Bronchial epithelial cell (primary cell): ENCODE results near the gene ATXN10. TPM values are rescaled to one million over a fixed set of nuclear protein-coding genes. Genes with fewer than 3 reads are reported as not detected.

Experiments used
- DNase-seq: peaks from one replicate; pipeline ENCODE4 v3.0.0-alpha.2; 2010; ENCODE audit warnings: low read depth
- FAIRE-seq: peaks from 2 replicates; lab custom pipeline; 2011; peaks lifted over from hg19 to GRCh38; lab: Jason Lieb, UNC
- H3K27me3 ChIP-seq: 2 replicates; pipeline ENCODE4 v1.5.1; 2011; ENCODE audit warnings: low read length; ENCODE audit not compliant: control insufficient read depth, insufficient read depth
- H3K36me3 ChIP-seq: 2 replicates; pipeline ENCODE4 v1.5.1; 2011; ENCODE audit warnings: low read length; ENCODE audit not compliant: control insufficient read depth, insufficient read depth
- H3K4me3 ChIP-seq: 2 replicates; pipeline ENCODE4 v1.5.1; 2011; ENCODE audit warnings: mild to moderate bottlenecking, low read depth, low read length, control low read depth
- total RNA-seq: library from RNA; depleted of rRNA; stranded (reverse); fragments of >200 nt; gene quantifications from 2 replicates; pipeline ENCODE4 v1.2.1, GENCODE V29; 2014
- TF ChIP-seq, protein P1 (sequence below): IDR thresholded peaks from 2 replicates; pipeline ENCODE4 v1.5.1; 2011; ENCODE audit warnings: mild to moderate bottlenecking, moderate library complexity, low read length, control low read depth, inconsistent platforms; ENCODE audit not compliant: insufficient read depth, severe bottlenecking

The ATXN10 gene
- total RNA-seq, 1 donor from 2014 or later, result 81.9 TPM

DNA sequence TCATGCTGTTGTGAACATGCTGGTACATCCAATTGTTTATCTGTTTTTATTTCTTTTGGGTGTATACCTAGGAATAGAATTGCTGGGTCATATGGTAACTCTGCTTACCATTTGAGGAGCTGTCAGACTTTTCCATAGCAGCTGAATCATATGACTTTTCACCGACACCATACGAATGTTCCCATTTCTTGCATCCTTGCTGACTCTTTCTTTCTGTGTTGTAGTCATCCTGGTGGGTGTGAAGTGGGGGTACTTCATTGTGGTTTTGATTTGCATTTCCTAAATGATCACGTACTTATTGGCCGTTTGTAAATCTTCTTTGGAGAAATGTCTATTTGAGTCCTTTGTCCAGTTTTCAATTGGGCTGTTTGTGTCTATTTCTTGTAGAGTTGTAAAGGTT lies 26.5 kb downstream of the ATXN10 start:
- no peak overlapping the region for H3K4me3 ChIP-seq
- DNase-seq (no peak), FAIRE-seq (no peak)
- H3K36me3 ChIP-seq, result peaks cover 6% of the 10 kb centered on the region
- H3K27me3 ChIP-seq, result no peaks in the 10 kb centered on the region
- TF ChIP-seq, protein P1, sequence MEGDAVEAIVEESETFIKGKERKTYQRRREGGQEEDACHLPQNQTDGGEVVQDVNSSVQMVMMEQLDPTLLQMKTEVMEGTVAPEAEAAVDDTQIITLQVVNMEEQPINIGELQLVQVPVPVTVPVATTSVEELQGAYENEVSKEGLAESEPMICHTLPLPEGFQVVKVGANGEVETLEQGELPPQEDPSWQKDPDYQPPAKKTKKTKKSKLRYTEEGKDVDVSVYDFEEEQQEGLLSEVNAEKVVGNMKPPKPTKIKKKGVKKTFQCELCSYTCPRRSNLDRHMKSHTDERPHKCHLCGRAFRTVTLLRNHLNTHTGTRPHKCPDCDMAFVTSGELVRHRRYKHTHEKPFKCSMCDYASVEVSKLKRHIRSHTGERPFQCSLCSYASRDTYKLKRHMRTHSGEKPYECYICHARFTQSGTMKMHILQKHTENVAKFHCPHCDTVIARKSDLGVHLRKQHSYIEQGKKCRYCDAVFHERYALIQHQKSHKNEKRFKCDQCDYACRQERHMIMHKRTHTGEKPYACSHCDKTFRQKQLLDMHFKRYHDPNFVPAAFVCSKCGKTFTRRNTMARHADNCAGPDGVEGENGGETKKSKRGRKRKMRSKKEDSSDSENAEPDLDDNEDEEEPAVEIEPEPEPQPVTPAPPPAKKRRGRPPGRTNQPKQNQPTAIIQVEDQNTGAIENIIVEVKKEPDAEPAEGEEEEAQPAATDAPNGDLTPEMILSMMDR, result no peak

DNA sequence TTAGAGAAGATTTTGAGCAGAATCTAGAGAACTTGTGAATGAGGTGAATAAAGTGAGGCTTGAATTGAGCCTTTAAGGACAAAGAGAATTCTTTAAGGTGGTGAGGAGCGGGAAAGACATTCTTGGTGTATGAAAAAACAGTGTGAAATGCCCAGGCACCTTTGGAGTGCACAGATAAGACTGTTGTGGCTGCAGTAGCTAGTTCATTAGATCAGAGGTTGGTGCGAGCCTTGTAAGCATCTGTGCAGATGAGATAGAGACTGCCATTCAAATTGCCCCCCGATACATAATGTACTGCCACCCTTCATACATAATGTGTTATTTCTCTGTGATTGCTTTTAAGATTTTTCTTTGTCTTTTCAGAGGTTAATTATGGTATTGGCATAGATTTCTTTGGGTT lies 31.3 kb downstream of the ATXN10 start:
- Histone ChIP-seq H3K27me3 (no peaks in the 10 kb centered on the region), H3K4me3 (no peak overlapping the region), H3K36me3 (peaks cover 8% of the 10 kb centered on the region)
- FAIRE-seq (no peak), DNase-seq (no peak)
- TF ChIP-seq, protein P1, result no peak

DNA sequence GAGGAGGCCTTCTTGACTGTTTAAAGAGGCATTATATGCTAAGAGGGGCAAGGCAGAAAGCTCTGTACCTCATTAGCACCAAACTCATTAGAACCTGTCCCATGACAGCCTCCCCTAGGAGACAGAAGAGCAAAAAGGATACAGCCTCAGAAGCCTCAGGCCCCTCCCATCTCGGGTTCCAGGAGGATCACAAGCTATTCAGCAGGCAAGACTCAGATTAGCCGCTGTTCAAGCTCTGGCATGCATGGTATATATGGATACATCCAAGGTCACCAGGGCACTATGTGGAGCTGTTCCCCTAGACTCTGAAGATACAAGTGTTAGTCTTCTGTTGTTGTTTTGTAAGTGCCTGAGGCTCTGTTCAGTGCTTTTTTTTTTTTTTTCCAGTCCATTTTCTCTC lies 32.1 kb downstream of the ATXN10 start:
- FAIRE-seq (no peak), DNase-seq (peak; percentile 25)
- no peaks in the 10 kb centered on the region for H3K27me3 ChIP-seq
- TF ChIP-seq, protein P1, result no peak
- H3K36me3 ChIP-seq, result peaks cover 8% of the 10 kb centered on the region
- H3K4me3 ChIP-seq, result no peak overlapping the region

DNA sequence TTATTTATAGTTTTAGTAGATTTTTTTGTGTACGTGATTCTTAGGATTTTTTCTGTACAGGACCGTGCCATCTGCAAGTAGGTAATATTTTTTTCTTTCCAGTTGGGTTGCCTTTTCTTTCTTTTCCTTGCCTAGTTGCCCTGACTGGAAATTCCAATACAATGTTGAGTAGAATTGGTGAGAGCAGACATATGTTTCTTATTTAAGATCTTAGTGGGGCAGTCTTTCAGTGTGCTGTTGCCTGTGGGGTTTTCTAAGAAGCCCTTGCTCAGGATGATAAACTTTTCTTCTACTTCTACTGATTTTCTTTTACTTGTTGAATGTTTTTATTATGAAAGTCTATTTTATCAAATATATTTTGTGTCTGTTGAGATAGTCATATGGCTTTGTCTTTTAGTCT lies 33.0 kb downstream of the ATXN10 start:
- FAIRE-seq (no peak), DNase-seq (no peak)
- H3K4me3 ChIP-seq, result no peak overlapping the region
- TF ChIP-seq, protein P1, result no peak
- no peaks in the 10 kb centered on the region for H3K27me3 ChIP-seq
- peaks cover 8% of the 10 kb centered on the region for H3K36me3 ChIP-seq

DNA sequence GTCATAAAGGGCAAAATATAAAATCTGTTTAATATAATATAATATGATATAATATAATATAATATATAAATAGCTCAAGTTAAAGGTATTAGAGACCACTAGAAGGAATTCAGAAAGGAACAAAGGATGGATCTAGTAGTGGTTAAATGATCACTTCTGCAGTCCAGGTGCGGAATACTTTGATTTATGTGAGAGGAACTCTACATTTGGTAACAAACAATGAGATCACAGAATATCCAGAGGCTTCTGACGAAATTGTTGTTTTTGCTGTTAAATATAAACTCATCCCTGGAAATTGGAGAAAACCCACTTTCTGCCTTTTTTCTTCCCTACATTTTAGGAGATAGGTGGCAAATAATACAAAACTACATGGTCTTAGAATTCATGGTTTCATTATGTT lies 36.0 kb downstream of the ATXN10 start:
- no peak for FAIRE-seq
- Histone ChIP-seq H3K36me3 (peaks cover 4% of the 10 kb centered on the region), H3K4me3 (no peak overlapping the region)

DNA sequence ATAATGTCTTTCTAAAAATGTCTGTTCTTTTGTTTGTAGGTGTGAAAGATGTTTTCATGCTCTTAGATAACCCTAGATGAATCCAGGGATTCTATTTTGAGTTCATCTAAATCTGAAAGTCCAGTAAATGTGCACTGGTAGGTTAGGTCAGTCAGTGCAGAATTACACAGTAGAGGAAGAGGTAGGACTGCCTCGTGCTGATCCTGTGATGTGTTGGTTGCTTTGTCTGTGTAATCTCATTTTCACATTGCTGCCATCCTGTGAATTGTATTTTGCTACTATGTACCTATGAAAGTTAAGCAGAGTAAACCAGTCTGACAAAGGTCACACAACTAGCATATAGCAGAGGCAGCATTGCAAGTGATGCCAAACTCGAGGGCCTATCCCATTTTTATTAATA lies 36.5 kb downstream of the ATXN10 start:
- no peak for DNase-seq
- Histone ChIP-seq H3K36me3 (peaks cover 4% of the 10 kb centered on the region), H3K27me3 (no peaks in the 10 kb centered on the region), H3K4me3 (no peak overlapping the region)
- TF ChIP-seq, protein P1, result no peak
- no peak for FAIRE-seq

More for the DNA sequence above, 36.0 kb downstream of the ATXN10 start:
- H3K27me3 ChIP-seq, result no peaks in the 10 kb centered on the region
- DNase-seq, result no peak
- TF ChIP-seq, protein P1, result no peak
